HG03066 (cell line): ENCODE measurements around the gene COL4A2.

Experiments
- ATAC-seq: cut with Tn5 transposase; IDR thresholded peaks from one replicate; pipeline ENCODE4 v1.9.1; 2021; ENCODE audit warnings: low read depth; ENCODE audit not compliant: unreplicated experiment

Gene COL4A2

GRCh38 chr13:110336681-110337080 is 29.6 kb downstream of the COL4A2 start:
- no peak for ATAC-seq

GRCh38 chr13:110337247-110337646 is 30.2 kb downstream of the COL4A2 start:
- no peak for ATAC-seq

- no peak for ATAC-seq
Measured at GRCh38 chr13:110338441-110339101, 31.5 kb downstream of the COL4A2 start.

GRCh38 chr13:110339263-110339662 is 32.2 kb downstream of the COL4A2 start:
- no peak for ATAC-seq

- no peak for ATAC-seq
Measured at GRCh38 chr13:110339975-110340550, 33.0 kb downstream of the COL4A2 start.

GRCh38 chr13:110340812-110341444 is 33.8 kb downstream of the COL4A2 start:
- ATAC-seq, result no peak

GRCh38 chr13:110341445-110342244 is 34.6 kb downstream of the COL4A2 start:
- no peak for ATAC-seq

GRCh38 chr13:110342474-110342873 is 35.4 kb downstream of the COL4A2 start:
- ATAC-seq, result no peak

- ATAC-seq, result no peak
Measured at GRCh38 chr13:110343241-110343865, 36.3 kb downstream of the COL4A2 start.

GRCh38 chr13:110344320-110344719 is 37.2 kb downstream of the COL4A2 start:
- ATAC-seq, result no peak

GRCh38 chr13:110345266-110345665 is 38.2 kb downstream of the COL4A2 start:
- no peak for ATAC-seq

- ATAC-seq, result no peak
Measured at GRCh38 chr13:110345701-110346100, 38.6 kb downstream of the COL4A2 start.

GRCh38 chr13:110346661-110347067 is 39.6 kb downstream of the COL4A2 start:
- ATAC-seq, result no peak

GRCh38 chr13:110347088-110347487 is 40.0 kb downstream of the COL4A2 start:
- ATAC-seq, result no peak

- no peak for ATAC-seq
Measured at GRCh38 chr13:110347535-110348308, 40.6 kb downstream of the COL4A2 start.

- no peak for ATAC-seq
Measured at GRCh38 chr13:110348309-110349105, 41.4 kb downstream of the COL4A2 start.

GRCh38 chr13:110349239-110349638 is 42.2 kb downstream of the COL4A2 start:
- no peak for ATAC-seq

GRCh38 chr13:110350049-110350448 is 43.0 kb downstream of the COL4A2 start:
- ATAC-seq, result no peak

- ATAC-seq, result no peak
Measured at GRCh38 chr13:110350509-110350908, 43.4 kb downstream of the COL4A2 start.
